ENCODE results near the gene FAM20B. TPM values are rescaled to one million over a fixed set of nuclear protein-coding genes. Genes with fewer than 3 reads are reported as not detected.
A peak's percentile ranks its signal among the peaks of the same experiment; 100 is the strongest.
"Not testable (repeated sequence)": the region's sequence is repeated elsewhere in the genome, so short reads cannot be mapped to it uniquely, and the experiment has no call there.

FAM20B gene
- total RNA-seq, 2 experiments from 2014 or later: 25.5 to 27.2 TPM

GRCh38 chr1:179030130-179030529 lies 4.4 kb downstream of the FAM20B start:
- no peak for DNase-seq
- no peak overlapping the region for H3K27ac Mint-ChIP-seq
- ChIA-PET POLR2A (interaction anchor here (0.9 kb wide), 1 partner anchor 50 kb away, joined by 3 read pairs; no protein-coding TSS in a partner anchor), CTCF (interaction anchor here (0.8 kb wide), 1 partner anchor 27 kb away, joined by 3 read pairs; no protein-coding TSS in a partner anchor)
- H3K27me3 Mint-ChIP-seq: no peaks in the 10 kb centered on the region
- no peaks in the 10 kb centered on the region for H3K36me3 Mint-ChIP-seq (ENCODE audit: low read depth)
- no peaks in the 10 kb centered on the region for H3K9me3 Mint-ChIP-seq
- H3K4me1 Mint-ChIP-seq: peaks cover 71% of the 10 kb centered on the region
- H3K4me3 Mint-ChIP-seq: no peak overlapping the region

GRCh38 chr1:179030683-179031082 lies 5.0 kb downstream of the FAM20B start:
- H3K9me3 Mint-ChIP-seq: no peaks in the 10 kb centered on the region
- no peaks in the 10 kb centered on the region for H3K36me3 Mint-ChIP-seq (ENCODE audit: low read depth)
- H3K27me3 Mint-ChIP-seq: no peaks in the 10 kb centered on the region
- H3K4me3 Mint-ChIP-seq: no peak overlapping the region
- peaks cover 72% of the 10 kb centered on the region for H3K4me1 Mint-ChIP-seq
- DNase-seq: no peak
- CTCF ChIA-PET: interaction anchor here (0.6 kb wide), 1 partner anchor 78 kb away, joined by 3 read pairs; no protein-coding TSS in a partner anchor
- no peak overlapping the region for H3K27ac Mint-ChIP-seq
- POLR2A ChIA-PET: interaction anchor here (1.0 kb wide), 1 partner anchor 51 kb away, joined by 4 read pairs; the partner anchor contains the start of gene TOR3A

GRCh38 chr1:179031284-179031683 lies 5.6 kb downstream of the FAM20B start:
- Mint-ChIP-seq H3K36me3 (ENCODE audit: low read depth) (no peaks in the 10 kb centered on the region), H3K4me3 (no peak overlapping the region), H3K27me3 (no peaks in the 10 kb centered on the region), H3K9me3 (no peaks in the 10 kb centered on the region), H3K27ac (no peak overlapping the region), H3K4me1 (peaks cover 77% of the 10 kb centered on the region)
- no peak for DNase-seq
- ChIA-PET CTCF (interaction anchor here (0.6 kb wide), 1 partner anchor 78 kb away, joined by 3 read pairs; no protein-coding TSS in a partner anchor), POLR2A (interaction anchor here (1.0 kb wide), 1 partner anchor 50 kb away, joined by 4 read pairs; the partner anchor contains the start of gene TOR3A)

GRCh38 chr1:179031855-179032513 lies 6.3 kb downstream of the FAM20B start:
- ChIA-PET POLR2A (no interaction called here), CTCF (interaction anchor here (0.6 kb wide), 1 partner anchor 48 kb away, joined by 3 read pairs; no protein-coding TSS in a partner anchor)
- no peak overlapping the region for H3K4me3 Mint-ChIP-seq
- H3K27me3 Mint-ChIP-seq: no peaks in the 10 kb centered on the region
- H3K4me1 Mint-ChIP-seq: peaks cover 80% of the 10 kb centered on the region
- H3K9me3 Mint-ChIP-seq: no peaks in the 10 kb centered on the region
- H3K36me3 Mint-ChIP-seq (ENCODE audit: low read depth): no peaks in the 10 kb centered on the region
- no peak for DNase-seq
- H3K27ac Mint-ChIP-seq: no peak overlapping the region

- POLR2A ChIA-PET: interaction anchor here (0.9 kb wide), 1 partner anchor 10 kb away, joined by 3 read pairs; no protein-coding TSS in a partner anchor
- peaks cover 80% of the 10 kb centered on the region for H3K4me1 Mint-ChIP-seq
- no peaks in the 10 kb centered on the region for H3K27me3 Mint-ChIP-seq
- H3K9me3 Mint-ChIP-seq: no peaks in the 10 kb centered on the region
- H3K4me3 Mint-ChIP-seq: no peak overlapping the region
- CTCF ChIA-PET: interaction anchor here (1.0 kb wide), 1 partner anchor 32 kb away, joined by 3 read pairs; no protein-coding TSS in a partner anchor
- H3K27ac Mint-ChIP-seq: peak overlapping the region; percentile 64
- DNase-seq: no peak
- H3K36me3 Mint-ChIP-seq (ENCODE audit: low read depth): no peaks in the 10 kb centered on the region
Observed at GRCh38 chr1:179034720-179035119, 9.0 kb downstream of the FAM20B start.

- Mint-ChIP-seq H3K4me3 (no peak overlapping the region), H3K36me3 (ENCODE audit: low read depth) (no peaks in the 10 kb centered on the region), H3K4me1 (peaks cover 60% of the 10 kb centered on the region), H3K9me3 (no peaks in the 10 kb centered on the region), H3K27ac (peak overlapping the region; percentile 60), H3K27me3 (no peaks in the 10 kb centered on the region)
- DNase-seq: peak; percentile 46
- ChIA-PET POLR2A (interaction anchor here (0.8 kb wide), 1 partner anchor 44 kb away, joined by 3 read pairs; the partner anchor contains the start of gene TOR3A), CTCF (interaction anchor here (0.7 kb wide), 1 partner anchor 264 kb away, joined by 4 read pairs; no protein-coding TSS in a partner anchor)
Observed at GRCh38 chr1:179036844-179037465, 11.3 kb downstream of the FAM20B start.

GRCh38 chr1:179038528-179039281 lies 13.0 kb downstream of the FAM20B start:
- ChIA-PET POLR2A (interaction anchor here (1.0 to 1.1 kb wide), 2 partner anchors 12 to 18 kb away, joined by 3 read pairs; no protein-coding TSS in a partner anchor), CTCF (interaction anchor here (1.1 kb wide), 1 partner anchor 276 kb away, joined by 3 read pairs; no protein-coding TSS in a partner anchor)
- Mint-ChIP-seq H3K36me3 (ENCODE audit: low read depth) (no peaks in the 10 kb centered on the region), H3K27me3 (no peaks in the 10 kb centered on the region), H3K9me3 (no peaks in the 10 kb centered on the region), H3K4me1 (peaks cover 52% of the 10 kb centered on the region), H3K27ac (peak overlapping the region; percentile 54), H3K4me3 (no peak overlapping the region)
- no peak for DNase-seq

- H3K27me3 Mint-ChIP-seq; H3K36me3 Mint-ChIP-seq (ENCODE audit: low read depth); H3K9me3 Mint-ChIP-seq; CTCF ChIA-PET; H3K27ac Mint-ChIP-seq; POLR2A ChIA-PET; H3K4me3 Mint-ChIP-seq; DNase-seq: not testable (repeated sequence)
- peaks cover 44% of the 10 kb centered on the region for H3K4me1 Mint-ChIP-seq
Observed at GRCh38 chr1:179039502-179040174, 13.9 kb downstream of the FAM20B start.

- peaks cover 39% of the 10 kb centered on the region for H3K4me1 Mint-ChIP-seq
- H3K4me3 Mint-ChIP-seq; CTCF ChIA-PET; H3K27me3 Mint-ChIP-seq; H3K36me3 Mint-ChIP-seq (ENCODE audit: low read depth); H3K9me3 Mint-ChIP-seq; DNase-seq; POLR2A ChIA-PET; H3K27ac Mint-ChIP-seq: not testable (repeated sequence)
Observed at GRCh38 chr1:179040175-179040551, 14.5 kb downstream of the FAM20B start.

- no peaks in the 10 kb centered on the region for H3K27me3 Mint-ChIP-seq
- DNase-seq: no peak
- ChIA-PET POLR2A (interaction anchor here (1.4 to 1.9 kb wide), 2 partner anchors 15 to 40 kb away, joined by 3 to 7 read pairs; partner anchors contain the start of gene TOR3A), CTCF (interaction anchor here (1.6 kb wide), 1 partner anchor 37 kb away, joined by 4 read pairs; no protein-coding TSS in a partner anchor)
- peaks cover 21% of the 10 kb centered on the region for H3K4me1 Mint-ChIP-seq
- H3K27ac Mint-ChIP-seq: no peak overlapping the region
- no peaks in the 10 kb centered on the region for H3K9me3 Mint-ChIP-seq
- peaks cover 3% of the 10 kb centered on the region for H3K36me3 Mint-ChIP-seq (ENCODE audit: low read depth)
- H3K4me3 Mint-ChIP-seq: no peak overlapping the region
Observed at GRCh38 chr1:179042087-179042486, 16.4 kb downstream of the FAM20B start.

- Mint-ChIP-seq H3K27me3 (no peaks in the 10 kb centered on the region), H3K4me3 (no peak overlapping the region), H3K27ac (no peak overlapping the region), H3K9me3 (no peaks in the 10 kb centered on the region), H3K36me3 (ENCODE audit: low read depth) (peaks cover 3% of the 10 kb centered on the region), H3K4me1 (peaks cover 15% of the 10 kb centered on the region)
- ChIA-PET CTCF (no interaction called here), POLR2A (interaction anchor here (1.3 to 1.9 kb wide), 3 partner anchors 13 to 39 kb away, joined by 3 to 7 read pairs (median 3); partner anchors contain the start of gene TOR3A)
- no peak for DNase-seq
Observed at GRCh38 chr1:179042700-179043099, 17.0 kb downstream of the FAM20B start.

- CTCF ChIA-PET: no interaction called here
- H3K36me3 Mint-ChIP-seq (ENCODE audit: low read depth): peaks cover 3% of the 10 kb centered on the region
Observed at GRCh38 chr1:179043266-179043665, 17.6 kb downstream of the FAM20B start.

More at GRCh38 chr1:179043266-179043665, 17.6 kb downstream of the FAM20B start:
- no peak for DNase-seq
- Mint-ChIP-seq H3K27me3 (no peaks in the 10 kb centered on the region), H3K4me1 (peaks cover 12% of the 10 kb centered on the region), H3K4me3 (no peak overlapping the region), H3K27ac (no peak overlapping the region), H3K9me3 (no peaks in the 10 kb centered on the region)
- POLR2A ChIA-PET: interaction anchor here (1.3 to 1.9 kb wide), 2 partner anchors 14 to 38 kb away, joined by 3 to 7 read pairs; partner anchors contain the start of gene TOR3A

All from activated CD4-positive, alpha-beta memory T cell treated with anti-CD3 and anti-CD28 coated beads, Interleukin-2, amount 10 ng/mL, durations not matched to agents 7 days and 5 days (primary cell).